Heart left ventricle (tissue), 13 donors: ENCODE results near the gene CADM2.

ENCODE experiments used
- CTCF ChIP-seq, 12 donors: fragments of 200-600 bp; sonication (generic) in 4 of 12; IDR thresholded peaks; one replicate each; pipeline versions ENCODE4 v1.5.0 to v1.8.0; 2018 to 2022; ENCODE audit warnings: antibody characterized with exemption in 12 of 12, mild to moderate bottlenecking in 5 of 12
- POLR2A ChIP-seq, 2 donors: fragments of 450-650 bp; IDR thresholded peaks; one replicate each; pipeline ENCODE4 v1.6.1; 2017; ENCODE audit warnings: antibody characterized with exemption in 2 of 2, mild to moderate bottlenecking in 2 of 2, moderate library complexity in 2 of 2
- donor health status: ischemic (EF 13 %, LVEDD 7.1; RV severe dilation, severe dysfunction).
- donor health status: DM: no; HTN: yes; CAD: no.
- donor health status: DM: no; HTN: no; CAD: no.
- donor health status: ischemic (EF 25% LVEDD 6.9; RV normal size, moderate dysfunction).
- donor health status: ischemic (EF 25% LVEDD 5.7; RV mildly dilated, moderate dysfunction).
- donor health status: ischemic (EF 35%, LVEDD 5.7; RV mildly dilated, moderate dysfunction).
- donor health status: nonischemic (EF 11% LVEDD 7.7; RV severe dilation, severe dysfunction).
- donor health status: DM: yes; HTN: yes; CAD: no.
- donor health status: PGD.
- donor health status: ischemic (EF 29% LVEDD 5.4; RV normal size, mild dysfunction).
- donor health status: nonischemic (EF 23%, LVEDD 6.1; RV moderate dilation, normal function).

- TF ChIP-seq CTCF (IDR thresholded peaks at IDR 0.05) (no peak), POLR2A (IDR thresholded peaks at IDR 0.05) (no peak)
Observed at GRCh38 chr3:85586018-85586417, 627.2 kb downstream of the CADM2 start.
